ENCODE measurements around the gene SORCS2. TPM values are rescaled to one million over a fixed set of nuclear protein-coding genes. Genes with fewer than 3 reads are reported as not detected.

SORCS2 gene
- total RNA-seq, 1 experiment from 2014 or later, result not detected

GRCh38 chr4:7764466-7764865 is 572.1 kb downstream of the SORCS2 start:
- TF ChIP-seq CTCF (IDR thresholded peaks at IDR 0.05; ENCODE audit: unreplicated experiment), result no peak
- H3K27me3 Mint-ChIP-seq (ENCODE audit: insufficient read depth, unreplicated experiment), result no peaks in the 10 kb centered on the region
- CTCF ChIA-PET, result no interaction called here
- BruUV-seq (replicated peaks), result no TSS peak
- H3K27ac Mint-ChIP-seq (ENCODE audit: low read depth, unreplicated experiment), result no peak overlapping the region
- peaks cover 28% of the 10 kb centered on the region for H3K36me3 Mint-ChIP-seq (ENCODE audit: insufficient read depth, unreplicated experiment)
- POLR2A ChIA-PET, result no interaction called here
- no peaks in the 10 kb centered on the region for H3K4me1 Mint-ChIP-seq (ENCODE audit: insufficient read depth, unreplicated experiment)
- H3K9me3 Mint-ChIP-seq (ENCODE audit: unreplicated experiment), result no peaks in the 10 kb centered on the region
- H3K4me3 Mint-ChIP-seq (ENCODE audit: unreplicated experiment), result no peak overlapping the region
- no peak for DNase-seq (ENCODE audit: unreplicated experiment)
- intact Hi-C loops (cut with micrococcal nuclease), result no loop called here

- no TSS peak for BruUV-seq (replicated peaks)
- intact Hi-C loops (cut with micrococcal nuclease), result no loop called here
- ChIA-PET CTCF (interaction anchor here (0.6 kb wide), 1 partner anchor 94 kb away, joined by 3 read pairs; no protein-coding TSS in a partner anchor), POLR2A (no interaction called here)
- Mint-ChIP-seq H3K27me3 (ENCODE audit: insufficient read depth, unreplicated experiment) (no peaks in the 10 kb centered on the region), H3K4me1 (ENCODE audit: insufficient read depth, unreplicated experiment) (no peaks in the 10 kb centered on the region), H3K36me3 (ENCODE audit: insufficient read depth, unreplicated experiment) (peaks cover 38% of the 10 kb centered on the region), H3K4me3 (ENCODE audit: unreplicated experiment) (no peak overlapping the region), H3K27ac (ENCODE audit: low read depth, unreplicated experiment) (no peak overlapping the region), H3K9me3 (ENCODE audit: unreplicated experiment) (no peaks in the 10 kb centered on the region)
- no peak for DNase-seq (ENCODE audit: unreplicated experiment)
- no peak for TF ChIP-seq CTCF (IDR thresholded peaks at IDR 0.05; ENCODE audit: unreplicated experiment)
Measured at GRCh38 chr4:7765666-7766065, 573.3 kb downstream of the SORCS2 start.

- no peak for TF ChIP-seq CTCF (IDR thresholded peaks at IDR 0.05; ENCODE audit: unreplicated experiment)
- ChIA-PET POLR2A (no interaction called here), CTCF (interaction anchor here (0.6 kb wide), 1 partner anchor 93 kb away, joined by 3 read pairs; no protein-coding TSS in a partner anchor)
- BruUV-seq (replicated peaks), result no TSS peak
- H3K4me3 Mint-ChIP-seq (ENCODE audit: unreplicated experiment), result no peak overlapping the region
- H3K36me3 Mint-ChIP-seq (ENCODE audit: insufficient read depth, unreplicated experiment), result peaks cover 38% of the 10 kb centered on the region
- H3K4me1 Mint-ChIP-seq (ENCODE audit: insufficient read depth, unreplicated experiment), result no peaks in the 10 kb centered on the region
- intact Hi-C loops (cut with micrococcal nuclease), result no loop called here
- no peak for DNase-seq (ENCODE audit: unreplicated experiment)
- no peaks in the 10 kb centered on the region for H3K9me3 Mint-ChIP-seq (ENCODE audit: unreplicated experiment)
- H3K27me3 Mint-ChIP-seq (ENCODE audit: insufficient read depth, unreplicated experiment), result no peaks in the 10 kb centered on the region
- no peak overlapping the region for H3K27ac Mint-ChIP-seq (ENCODE audit: low read depth, unreplicated experiment)
Measured at GRCh38 chr4:7766086-7766485, 573.7 kb downstream of the SORCS2 start.

- no peaks in the 10 kb centered on the region for H3K27me3 Mint-ChIP-seq (ENCODE audit: insufficient read depth, unreplicated experiment)
- ChIA-PET CTCF (interaction anchor here (1.5 kb wide), 1 partner anchor 36 kb away, joined by 6 read pairs; no protein-coding TSS in a partner anchor), POLR2A (no interaction called here)
- no peaks in the 10 kb centered on the region for H3K4me1 Mint-ChIP-seq (ENCODE audit: insufficient read depth, unreplicated experiment)
- no peak for TF ChIP-seq CTCF (IDR thresholded peaks at IDR 0.05; ENCODE audit: unreplicated experiment)
- H3K27ac Mint-ChIP-seq (ENCODE audit: low read depth, unreplicated experiment), result no peak overlapping the region
- BruUV-seq (replicated peaks), result no TSS peak
- DNase-seq (ENCODE audit: unreplicated experiment), result no peak
- intact Hi-C loops (cut with micrococcal nuclease), result no loop called here
- no peak overlapping the region for H3K4me3 Mint-ChIP-seq (ENCODE audit: unreplicated experiment)
- H3K36me3 Mint-ChIP-seq (ENCODE audit: insufficient read depth, unreplicated experiment), result peaks cover 42% of the 10 kb centered on the region
- no peaks in the 10 kb centered on the region for H3K9me3 Mint-ChIP-seq (ENCODE audit: unreplicated experiment)
Measured at GRCh38 chr4:7766661-7767345, 574.5 kb downstream of the SORCS2 start.

Measured in MCF 10A (cell line).